CD14-positive monocyte (primary cell): ENCODE results near the gene FKBP5. TPM values are rescaled to one million over a fixed set of nuclear protein-coding genes. Genes with fewer than 3 reads are reported as not detected.

Source experiments
- DNase-seq, 3 donors: peaks; one replicate each; pipeline ENCODE4 v3.0.0-alpha.2; 2011 to 2022
- H2AFZ ChIP-seq: 2 replicates; pipeline ENCODE4 v1.6.0; 2012; ENCODE audit warnings: mild to moderate bottlenecking, low read depth, low read length, inconsistent platforms; ENCODE audit not compliant: insufficient read depth, poor library complexity, severe bottlenecking
- H3K27ac ChIP-seq, 2 donors: 1 replicate in 1 of 2; 2 replicates in 1 of 2; pipeline ENCODE4 v1.5.1; 2012 to 2013; ENCODE audit warnings: low read length in 2 of 2, control low read depth in 1 of 2, inconsistent platforms in 1 of 2, low read depth in 1 of 2, mild to moderate bottlenecking in 1 of 2
- H3K27me3 ChIP-seq, 2 donors: one replicate each; pipeline versions ENCODE4 v1.6.0 to v1.6.1; 2011 to 2013; ENCODE audit warnings: low read length in 2 of 2; ENCODE audit not compliant: control insufficient read depth in 2 of 2, insufficient read depth in 2 of 2
- H3K36me3 ChIP-seq, 2 donors: replicated peaks in 1 of 2; 1 replicate in 1 of 2; 2 replicates in 1 of 2; pipeline versions ENCODE4 v1.5.1 to v1.6.1; 2012 to 2013; ENCODE audit warnings: low read length in 2 of 2, control low read depth in 1 of 2, inconsistent platforms in 1 of 2, mild to moderate bottlenecking in 1 of 2; ENCODE audit not compliant: insufficient read depth in 2 of 2, control insufficient read depth in 1 of 2
- H3K4me1 ChIP-seq, 2 donors: 1 replicate in 1 of 2; 2 replicates in 1 of 2; pipeline versions ENCODE4 v1.5.1 to v1.6.1; 2012 to 2013; ENCODE audit warnings: low read length in 2 of 2, control low read depth in 1 of 2, inconsistent platforms in 1 of 2, mild to moderate bottlenecking in 1 of 2, moderate library complexity in 1 of 2; ENCODE audit not compliant: insufficient read depth in 2 of 2, control insufficient read depth in 1 of 2
- H3K4me2 ChIP-seq: replicated peaks from 2 replicates; pipeline ENCODE3; 2012; ENCODE audit warnings: low read length, moderate library complexity, mild to moderate bottlenecking; ENCODE audit not compliant: poor library complexity, severe bottlenecking; ENCODE audit errors: extremely low read depth
- H3K4me3 ChIP-seq, 3 experiments: fragments of 200-600 bp in 1 of 3; sonication (generic) in 1 of 3; replicated peaks in 1 of 3; 1 replicate in 2 of 3; 2 replicates in 1 of 3; pipeline ENCODE4 v1.5.1; 2011 to 2013; ENCODE audit warnings: low read length in 3 of 3, mild to moderate bottlenecking in 3 of 3, control low read depth in 2 of 3, low read depth in 2 of 3, inconsistent platforms in 1 of 3, moderate library complexity in 1 of 3
- H3K79me2 ChIP-seq: 2 replicates; pipeline ENCODE4 v1.6.0; 2012; ENCODE audit warnings: mild to moderate bottlenecking, control low read depth, inconsistent platforms, low read length, moderate library complexity; ENCODE audit not compliant: insufficient read depth
- H3K9ac ChIP-seq: 2 replicates; pipeline ENCODE4 v1.6.0; 2017; ENCODE audit warnings: low read length, mild to moderate bottlenecking; ENCODE audit not compliant: insufficient read depth, poor library complexity, severe bottlenecking
- H3K9me3 ChIP-seq, 2 donors: replicated peaks in 1 of 2; 1 replicate in 1 of 2; 2 replicates in 1 of 2; pipeline versions ENCODE4 v1.5.1 to v1.6.1; 2012 to 2013; ENCODE audit warnings: low read length in 2 of 2, control low read depth in 1 of 2; ENCODE audit not compliant: control insufficient read depth in 1 of 2, insufficient read depth in 1 of 2
- H4K20me1 ChIP-seq: 2 replicates; pipeline ENCODE4 v1.6.0; 2012; ENCODE audit warnings: mild to moderate bottlenecking, low read length, control low read depth, moderate library complexity; ENCODE audit not compliant: insufficient read depth
- H3K27ac Mint-ChIP-seq, 7 donors: one replicate each; pipeline ENCODE4 v1.8.0; 2020; ENCODE audit warnings: mild to moderate bottlenecking in 7 of 7, mixed read lengths in 7 of 7, moderate library complexity in 6 of 7, inconsistent platforms in 2 of 7
- H3K27me3 Mint-ChIP-seq, 3 donors: one replicate each; pipeline ENCODE4 v1.8.0; 2021 to 2022; ENCODE audit warnings: low read depth in 3 of 3, mild to moderate bottlenecking in 3 of 3, mixed read lengths in 3 of 3, moderate library complexity in 3 of 3, inconsistent platforms in 1 of 3
- H3K36me3 Mint-ChIP-seq, 2 donors: one replicate each; pipeline ENCODE4 v1.8.0; 2020; ENCODE audit warnings: mixed read lengths in 2 of 2, inconsistent platforms in 1 of 2, mild to moderate bottlenecking in 1 of 2
- H3K4me1 Mint-ChIP-seq: one replicate; pipeline ENCODE4 v1.8.0; 2020; ENCODE audit warnings: mild to moderate bottlenecking, mixed read lengths
- H3K4me3 Mint-ChIP-seq, 2 donors: one replicate each; pipeline ENCODE4 v1.8.0; 2020; ENCODE audit warnings: mild to moderate bottlenecking in 2 of 2, mixed read lengths in 2 of 2, moderate library complexity in 1 of 2
- H3K9me3 Mint-ChIP-seq, 7 donors: one replicate each; pipeline ENCODE4 v1.8.0; 2020 to 2022; ENCODE audit warnings: mixed read lengths in 7 of 7, mild to moderate bottlenecking in 6 of 7, moderate library complexity in 6 of 7, inconsistent platforms in 2 of 7
- WGBS: methylation state at CpG from one replicate; pipeline ENCODE4 v1.1.5; 2013; ENCODE audit warnings: missing lambda C conversion rate; ENCODE audit not compliant: insufficient coverage; 5-methylcytosine and 5-hydroxymethylcytosine counted together
- intact Hi-C, 2 donors: fragments of 100-400 bp; cut with micrococcal nuclease; formaldehyde crosslinking; loops; one replicate each; pipeline versions ENCODE4 v1.15.0 to v1.15.1; 2023
- polyA plus RNA-seq, 3 donors: library from polyadenylated mRNA; depleted of rRNA in 1 of 3; unstranded in 2 of 3; stranded (reverse) in 1 of 3; fragments of 300-500 nt in 2 of 3; fragments of >200 nt in 1 of 3; fragmentation: Illumina TruSeq in 2 of 3; gene quantifications; 1 replicate in 2 of 3; 2 replicates in 1 of 3; pipeline ENCODE4 v1.2.3, GENCODE V29; 2012 to 2021
- TF ChIP-seq, protein P1 (sequence below): fragments of 200-600 bp; IDR thresholded peaks from one replicate; pipeline ENCODE4 v1.8.0; 2022; ENCODE audit warnings: antibody characterized with exemption, mild to moderate bottlenecking

Gene FKBP5
- polyA plus RNA-seq, 3 donors, result 20.2 to 58.5 (median 56.9) TPM

DNA sequence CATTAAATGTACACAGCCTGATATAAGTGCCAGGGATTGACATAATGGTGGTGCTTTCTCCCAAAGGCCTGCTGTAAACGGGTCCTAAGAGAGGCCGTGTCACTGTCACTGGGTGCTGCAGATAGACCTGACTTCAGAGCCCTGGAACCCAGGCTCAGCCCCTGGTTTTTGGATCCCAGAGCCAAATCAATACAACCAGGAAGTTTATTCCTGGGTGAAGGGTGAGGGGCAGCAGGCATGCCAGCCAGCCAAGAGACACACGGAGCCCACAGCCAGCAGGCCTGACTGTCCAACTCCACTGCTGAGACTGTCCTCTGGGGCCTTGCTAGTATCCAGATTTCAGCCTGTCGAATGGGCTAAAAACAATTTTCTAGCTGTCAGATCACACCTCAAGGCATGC, 35.3 kb upstream of the FKBP5 start:
- H3K4me1 Mint-ChIP-seq, result peaks cover 91% of the 10 kb centered on the region
- Histone ChIP-seq H2AFZ (peak overlapping the region; percentile 13), H3K9ac (no peak overlapping the region)

DNA sequence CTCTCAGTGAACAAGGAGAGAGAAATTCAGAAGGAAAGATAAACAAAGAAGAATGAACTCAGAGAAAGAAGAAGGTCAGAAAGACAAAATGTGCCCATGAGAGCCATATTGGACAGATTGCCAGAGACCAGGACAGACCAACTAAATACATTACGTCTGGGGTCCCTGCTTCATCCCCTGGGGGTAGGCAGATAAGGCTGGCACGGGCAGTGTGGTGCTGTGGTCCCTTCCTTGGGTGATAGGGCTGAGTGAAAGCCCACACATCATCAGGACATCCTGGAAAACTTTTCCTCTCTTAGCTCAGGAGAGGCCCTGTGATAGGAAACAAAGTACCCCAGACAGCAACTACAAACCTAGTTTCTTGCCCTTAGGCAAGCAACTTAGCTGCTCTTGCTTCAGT, 34.9 kb upstream of the FKBP5 start:
- Mint-ChIP-seq H3K36me3 (no peaks in the 10 kb centered on the region), H3K9me3 (no peaks in the 10 kb centered on the region), H3K27ac (peak overlapping the region in 2 of 7 donors; percentile 3 to 23), H3K27me3 (peaks cover under 1 to 7% (median 2%) of the 10 kb centered on the region in 3 donors), H3K4me1 (peaks cover 91% of the 10 kb centered on the region), H3K4me3 (no peak overlapping the region)
- Histone ChIP-seq H3K79me2 (peaks cover 13% of the 10 kb centered on the region), H4K20me1 (no peaks in the 10 kb centered on the region), H2AFZ (no peak overlapping the region), H3K4me2 (no peak overlapping the region), H3K4me1 (peaks cover 86 to 93% of the 10 kb centered on the region in 2 donors), H3K9ac (no peak overlapping the region), H3K36me3 (no peaks in the 10 kb centered on the region), H3K27me3 (no peaks in the 10 kb centered on the region), H3K27ac (no peak overlapping the region), H3K4me3 (no peak overlapping the region), H3K9me3 (no peaks in the 10 kb centered on the region)
- intact Hi-C loops, result no loop called here
- no peak for DNase-seq
- no CpG with 5 or more reads among the region's 2 CpGs for WGBS
- TF ChIP-seq, protein P1, sequence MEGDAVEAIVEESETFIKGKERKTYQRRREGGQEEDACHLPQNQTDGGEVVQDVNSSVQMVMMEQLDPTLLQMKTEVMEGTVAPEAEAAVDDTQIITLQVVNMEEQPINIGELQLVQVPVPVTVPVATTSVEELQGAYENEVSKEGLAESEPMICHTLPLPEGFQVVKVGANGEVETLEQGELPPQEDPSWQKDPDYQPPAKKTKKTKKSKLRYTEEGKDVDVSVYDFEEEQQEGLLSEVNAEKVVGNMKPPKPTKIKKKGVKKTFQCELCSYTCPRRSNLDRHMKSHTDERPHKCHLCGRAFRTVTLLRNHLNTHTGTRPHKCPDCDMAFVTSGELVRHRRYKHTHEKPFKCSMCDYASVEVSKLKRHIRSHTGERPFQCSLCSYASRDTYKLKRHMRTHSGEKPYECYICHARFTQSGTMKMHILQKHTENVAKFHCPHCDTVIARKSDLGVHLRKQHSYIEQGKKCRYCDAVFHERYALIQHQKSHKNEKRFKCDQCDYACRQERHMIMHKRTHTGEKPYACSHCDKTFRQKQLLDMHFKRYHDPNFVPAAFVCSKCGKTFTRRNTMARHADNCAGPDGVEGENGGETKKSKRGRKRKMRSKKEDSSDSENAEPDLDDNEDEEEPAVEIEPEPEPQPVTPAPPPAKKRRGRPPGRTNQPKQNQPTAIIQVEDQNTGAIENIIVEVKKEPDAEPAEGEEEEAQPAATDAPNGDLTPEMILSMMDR, result no peak

More for the DNA sequence above, 35.3 kb upstream of the FKBP5 start:
- Histone ChIP-seq H3K79me2 (peaks cover 15% of the 10 kb centered on the region), H3K4me1 (peaks cover 86 to 93% of the 10 kb centered on the region in 2 donors), H3K27me3 (no peaks in the 10 kb centered on the region), H3K36me3 (no peaks in the 10 kb centered on the region), H3K27ac (no peak overlapping the region), H3K9me3 (no peaks in the 10 kb centered on the region), H4K20me1 (no peaks in the 10 kb centered on the region), H3K4me3 (no peak overlapping the region), H3K4me2 (no peak overlapping the region)
- Mint-ChIP-seq H3K9me3 (no peaks in the 10 kb centered on the region), H3K4me3 (no peak overlapping the region), H3K27ac (peak overlapping the region in 2 of 7 donors; percentile 50 to 57), H3K27me3 (peaks cover 0 to 7% (median 2%) of the 10 kb centered on the region in 3 donors), H3K36me3 (no peaks in the 10 kb centered on the region)
- TF ChIP-seq, protein P1, result no peak
- WGBS, result 100% methylated on average over 2 of the region's 4 CpGs
- intact Hi-C loops, result no loop called here
- no peak for DNase-seq
